IMR-90 (cell line): ENCODE results near the gene SCYL2.

Experiments
- BHLHE40 ChIP-seq: fragments of 150-350 bp; IDR thresholded peaks from 2 replicates; pipeline ENCODE4 v1.6.1; 2016; ENCODE audit warnings: mild to moderate bottlenecking, low read depth, low read length
- CEBPB ChIP-seq: IDR thresholded peaks from 2 replicates; pipeline ENCODE4 v1.6.1; 2012; ENCODE audit warnings: low read depth, low read length, improper control_type of control experiment
- CHD1 ChIP-seq: IDR thresholded peaks from 2 replicates; pipeline ENCODE4 v1.6.1; 2012; ENCODE audit warnings: low read depth, low read length, improper control_type of control experiment
- CTCF ChIP-seq: conservative IDR thresholded peaks from 2 replicates; pipeline ENCODE4 v1.5.1; 2012; ENCODE audit warnings: mild to moderate bottlenecking, low read depth, low read length, improper control_type of control experiment
- FOS ChIP-seq: fragments of 150-350 bp; IDR thresholded peaks from 2 replicates; pipeline ENCODE4 v1.6.1; 2016; ENCODE audit warnings: low read depth, low read length
- MAZ ChIP-seq: IDR thresholded peaks from 2 replicates; pipeline ENCODE4 v1.6.1; 2012; ENCODE audit warnings: low read depth, mild to moderate bottlenecking, low read length, improper control_type of control experiment, moderate library complexity, borderline replicate concordance
- MXI1 ChIP-seq: IDR thresholded peaks from 2 replicates; pipeline ENCODE4 v1.6.1; 2012; ENCODE audit warnings: low read depth, mild to moderate bottlenecking, low read length, moderate library complexity, borderline replicate concordance
- POLR2A ChIP-seq: IDR thresholded peaks from 2 replicates; pipeline ENCODE4 v1.6.1; 2012; ENCODE audit warnings: mild to moderate bottlenecking, low read depth, low read length
- RAD21 ChIP-seq: IDR thresholded peaks from 2 replicates; pipeline ENCODE4 v1.6.1; 2012; ENCODE audit warnings: low read length, improper control_type of control experiment
- RCOR1 ChIP-seq: IDR thresholded peaks from 2 replicates; pipeline ENCODE4 v1.6.1; 2012; ENCODE audit warnings: mild to moderate bottlenecking, low read length, improper control_type of control experiment; ENCODE audit not compliant: insufficient replicate concordance
- RFX5 ChIP-seq: IDR thresholded peaks from 2 replicates; pipeline ENCODE4 v1.8.0; 2012; ENCODE audit warnings: low read depth, mild to moderate bottlenecking, low read length, moderate library complexity
- SMC3 ChIP-seq: fragments of 150-350 bp; IDR thresholded peaks from 2 replicates; pipeline ENCODE4 v1.6.1; 2016; ENCODE audit warnings: low read depth, mild to moderate bottlenecking, antibody characterized with exemption, low read length, moderate library complexity

DNA sequence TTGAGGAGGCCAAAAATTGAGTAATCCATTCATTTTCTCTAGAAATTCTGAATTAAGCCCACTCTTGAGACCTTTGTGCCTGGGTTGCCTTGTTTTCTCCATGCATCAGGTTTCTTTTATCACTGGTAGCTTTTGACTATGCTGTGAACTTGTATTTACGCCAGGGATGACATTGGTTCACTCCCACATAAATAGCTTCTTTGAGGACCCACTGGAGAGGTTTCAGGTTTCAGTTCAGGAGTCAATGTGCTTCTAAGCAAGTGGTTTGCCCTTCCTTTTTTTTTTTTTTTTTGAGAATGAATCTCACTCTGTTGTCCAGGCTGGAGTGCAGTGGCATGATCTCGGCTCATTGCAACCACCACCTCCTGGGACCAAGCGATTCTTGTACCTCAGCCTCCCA, 79.7 kb downstream of the SCYL2 start:
- TF ChIP-seq RCOR1 (no peak), CTCF (no peak), POLR2A (no peak), MXI1 (no peak), FOS (no peak), SMC3 (no peak), RFX5 (no peak), CHD1 (no peak), RAD21 (no peak), BHLHE40 (no peak), MAZ (no peak), CEBPB (no peak)
